IMR-90 (cell line): ENCODE data around the gene KMT2D. TPM values are rescaled to one million over a fixed set of nuclear protein-coding genes. Genes with fewer than 3 reads are reported as not detected.

ENCODE experiments used
- ATAC-seq: fragments of 200-7000 bp; cut with Tn5 transposase; 2 replicates; pipeline ENCODE4 v1.9.1; 2020; ENCODE audit warnings: low read depth, mild to moderate bottlenecking, moderate library complexity
- BruUV-seq: library from RNA; stranded (reverse); fragments of 400-500 nt; replicated peaks from 2 replicates; lab custom pipeline; 2021; lab: Mats Ljungman, UMichigan
- CTCF ChIA-PET: fragments of 300-600 bp; formaldehyde crosslinking; extraction: SDS; loops from one replicate; lab custom pipeline; 2021; ENCODE audit warnings: antibody characterized with exemption; lab: Yijun Ruan, JAX
- POLR2A ChIA-PET: fragments of 300-600 bp; sonication (Branson Sonifier 250); formaldehyde crosslinking; loops from one replicate; lab custom pipeline; 2022; ENCODE audit warnings: antibody characterized with exemption; ENCODE audit not compliant: unreplicated experiment; lab: Charles Lee
- DNase-seq: peaks from one replicate; pipeline ENCODE4 v3.0.0; 2013
- H2AFZ ChIP-seq: replicated peaks from 2 replicates; pipeline ENCODE3; 2013; ENCODE audit warnings: low read length, mild to moderate bottlenecking; ENCODE audit not compliant: poor library complexity
- H2AK5ac ChIP-seq: 2 replicates; pipeline ENCODE4 v1.6.1; 2013; ENCODE audit warnings: low read depth, low read length, inconsistent platforms
- H2AK9ac ChIP-seq: replicated peaks from 2 replicates; pipeline ENCODE3; 2013; ENCODE audit warnings: mild to moderate bottlenecking, low read depth, low read length, moderate library complexity; ENCODE audit not compliant: poor library complexity
- H2BK120ac ChIP-seq: 2 replicates; pipeline ENCODE4 v1.6.1; 2013; ENCODE audit warnings: low read depth, low read length, inconsistent platforms
- H2BK15ac ChIP-seq: 3 replicates; pipeline ENCODE4 v1.6.1; 2013; ENCODE audit warnings: low read depth, low read length, inconsistent platforms
- H2BK20ac ChIP-seq: 2 replicates; pipeline ENCODE4 v1.6.1; 2013; ENCODE audit warnings: low read depth, mild to moderate bottlenecking, inconsistent platforms, low read length, moderate library complexity
- H2BK5ac ChIP-seq: 2 replicates; pipeline ENCODE4 v1.6.1; 2013; ENCODE audit warnings: mild to moderate bottlenecking, low read depth, low read length, inconsistent platforms; ENCODE audit not compliant: poor library complexity, severe bottlenecking
- H3K14ac ChIP-seq: replicated peaks from 2 replicates; pipeline ENCODE4 v1.6.1; 2013; ENCODE audit warnings: low read depth, low read length, inconsistent platforms
- H3K18ac ChIP-seq: 2 replicates; pipeline ENCODE4 v1.6.1; 2013; ENCODE audit warnings: low read depth, low read length, control low read depth
- H3K23ac ChIP-seq: 2 replicates; pipeline ENCODE4 v1.6.1; 2013; ENCODE audit warnings: low read depth, low read length, inconsistent platforms
- H3K27ac ChIP-seq: 2 replicates; pipeline ENCODE4 v1.5.1; 2013; ENCODE audit warnings: mild to moderate bottlenecking, control low read depth, low read length; ENCODE audit not compliant: insufficient read depth
- H3K27me3 ChIP-seq: 2 replicates; pipeline ENCODE4 v1.6.1; 2013; ENCODE audit warnings: low read length; ENCODE audit not compliant: control insufficient read depth, insufficient read depth
- H3K36me3 ChIP-seq: 2 replicates; pipeline ENCODE4 v1.6.1; 2013; ENCODE audit warnings: low read length, mixed read lengths; ENCODE audit not compliant: control insufficient read depth, insufficient read depth
- H3K4ac ChIP-seq: 2 replicates; pipeline ENCODE4 v1.6.1; 2013; ENCODE audit warnings: low read depth, low read length, inconsistent platforms
- H3K4me1 ChIP-seq: 2 replicates; pipeline ENCODE4 v1.6.1; 2013; ENCODE audit warnings: low read length, mixed read lengths; ENCODE audit not compliant: control insufficient read depth, insufficient read depth
- H3K4me2 ChIP-seq: 2 replicates; pipeline ENCODE4 v1.6.1; 2013; ENCODE audit warnings: low read depth, mild to moderate bottlenecking, control low read depth, low read length, moderate library complexity
- H3K4me3 ChIP-seq: 2 replicates; pipeline ENCODE4 v1.5.1; 2013; ENCODE audit warnings: low read depth, mild to moderate bottlenecking, control low read depth, low read length, moderate library complexity; ENCODE audit not compliant: insufficient read depth
- H3K56ac ChIP-seq: 2 replicates; pipeline ENCODE4 v1.6.1; 2013; ENCODE audit warnings: low read length, inconsistent platforms; ENCODE audit not compliant: insufficient read depth; ENCODE audit errors: extremely low read depth
- H3K79me1 ChIP-seq, 2 experiments: 2 replicates each; pipeline ENCODE4 v1.6.1; 2013; ENCODE audit warnings: low read length in 2 of 2, inconsistent platforms in 1 of 2, low read depth in 1 of 2
- H3K9ac ChIP-seq: 2 replicates; pipeline ENCODE4 v1.6.1; 2013; ENCODE audit warnings: low read depth, low read length, control low read depth
- H3K9me1 ChIP-seq: 2 replicates; pipeline ENCODE4 v1.6.1; 2013; ENCODE audit warnings: low read length, inconsistent platforms; ENCODE audit not compliant: insufficient read depth
- H3K9me3 ChIP-seq: 2 replicates; pipeline ENCODE4 v1.6.1; 2013; ENCODE audit warnings: low read length; ENCODE audit not compliant: control insufficient read depth, insufficient read depth
- H4K20me1 ChIP-seq: 2 replicates; pipeline ENCODE4 v1.6.1; 2013; ENCODE audit warnings: low read length, inconsistent platforms; ENCODE audit not compliant: insufficient read depth
- H4K5ac ChIP-seq: 2 replicates; pipeline ENCODE4 v1.6.1; 2013; ENCODE audit warnings: mild to moderate bottlenecking, low read depth, low read length, control low read depth
- H4K8ac ChIP-seq, 2 experiments: 2 replicates each; pipeline ENCODE4 v1.6.1; 2013; ENCODE audit warnings: low read depth in 2 of 2, low read length in 2 of 2, control low read depth in 1 of 2, inconsistent platforms in 1 of 2
- H4K91ac ChIP-seq: 2 replicates; pipeline ENCODE4 v1.6.1; 2013; ENCODE audit warnings: low read depth, low read length, inconsistent platforms; ENCODE audit not compliant: insufficient read depth
- BHLHE40 ChIP-seq: fragments of 150-350 bp; IDR thresholded peaks from 2 replicates; pipeline ENCODE4 v1.6.1; 2016; ENCODE audit warnings: mild to moderate bottlenecking, low read depth, low read length
- CEBPB ChIP-seq: IDR thresholded peaks from 2 replicates; pipeline ENCODE4 v1.6.1; 2012; ENCODE audit warnings: low read depth, low read length, improper control_type of control experiment
- CHD1 ChIP-seq: IDR thresholded peaks from 2 replicates; pipeline ENCODE4 v1.6.1; 2012; ENCODE audit warnings: low read depth, low read length, improper control_type of control experiment
- CTCF ChIP-seq: conservative IDR thresholded peaks from 2 replicates; pipeline ENCODE4 v1.5.1; 2012; ENCODE audit warnings: mild to moderate bottlenecking, low read depth, low read length, improper control_type of control experiment
- FOS ChIP-seq: fragments of 150-350 bp; IDR thresholded peaks from 2 replicates; pipeline ENCODE4 v1.6.1; 2016; ENCODE audit warnings: low read depth, low read length
- MAFK ChIP-seq: IDR thresholded peaks from 2 replicates; pipeline ENCODE4 v1.6.1; 2012; ENCODE audit warnings: low read depth, low read length, improper control_type of control experiment
- MAZ ChIP-seq: IDR thresholded peaks from 2 replicates; pipeline ENCODE4 v1.6.1; 2012; ENCODE audit warnings: low read depth, mild to moderate bottlenecking, low read length, improper control_type of control experiment, moderate library complexity, borderline replicate concordance
- MXI1 ChIP-seq: IDR thresholded peaks from 2 replicates; pipeline ENCODE4 v1.6.1; 2012; ENCODE audit warnings: low read depth, mild to moderate bottlenecking, low read length, moderate library complexity, borderline replicate concordance
- NFE2L2 ChIP-seq: fragments of 150-350 bp; IDR thresholded peaks from 2 replicates; pipeline ENCODE4 v1.6.1; 2016; ENCODE audit warnings: low read depth, mild to moderate bottlenecking, low read length
- POLR2A ChIP-seq: IDR thresholded peaks from 2 replicates; pipeline ENCODE4 v1.6.1; 2012; ENCODE audit warnings: mild to moderate bottlenecking, low read depth, low read length
- RAD21 ChIP-seq: IDR thresholded peaks from 2 replicates; pipeline ENCODE4 v1.6.1; 2012; ENCODE audit warnings: low read length, improper control_type of control experiment
- RCOR1 ChIP-seq: IDR thresholded peaks from 2 replicates; pipeline ENCODE4 v1.6.1; 2012; ENCODE audit warnings: mild to moderate bottlenecking, low read length, improper control_type of control experiment; ENCODE audit not compliant: insufficient replicate concordance
- RFX5 ChIP-seq: IDR thresholded peaks from 2 replicates; pipeline ENCODE4 v1.8.0; 2012; ENCODE audit warnings: low read depth, mild to moderate bottlenecking, low read length, moderate library complexity
- SMC3 ChIP-seq: fragments of 150-350 bp; IDR thresholded peaks from 2 replicates; pipeline ENCODE4 v1.6.1; 2016; ENCODE audit warnings: low read depth, mild to moderate bottlenecking, antibody characterized with exemption, low read length, moderate library complexity
- USF2 ChIP-seq: fragments of 150-350 bp; IDR thresholded peaks from 2 replicates; pipeline ENCODE4 v1.6.1; 2017; ENCODE audit warnings: mild to moderate bottlenecking, antibody characterized with exemption, low read length, low read depth
- WGBS, 2 experiments: methylation state at CpG; one replicate each; pipeline versions ENCODE4 v1.1.5 to v1.1.7; 2013; ENCODE audit warnings: missing lambda C conversion rate in 2 of 2; ENCODE audit not compliant: insufficient read length in 1 of 2; ENCODE audit errors: extremely low coverage in 2 of 2; 5-methylcytosine and 5-hydroxymethylcytosine counted together
- dilution Hi-C: fragments of 300-500 bp; cut with HindIII; formaldehyde crosslinking; loops from one replicate; pipeline ENCODE4 v1.14.3; 2018; ENCODE audit warnings: low sequenced_read_pairs; ENCODE audit not compliant: unreplicated experiment
- in situ Hi-C: fragments of 300-500 bp; cut with MboI; formaldehyde crosslinking; loops from 3 replicates; pipeline ENCODE4 v1.14.3; 2019; ENCODE audit warnings: low sequenced_read_pairs, inconsistent platforms, mixed read lengths
- intact Hi-C: fragments of 100-400 bp; cut with micrococcal nuclease; formaldehyde crosslinking; loops from 2 replicates; pipeline ENCODE4 v1.10.0; 2022
- polyA plus RNA-seq, 3 experiments: library from polyadenylated mRNA; depleted of rRNA; stranded (reverse); fragments of >200 nt; gene quantifications; 2 replicates each; pipeline ENCODE4 v1.2.3, GENCODE V29; 2012; ENCODE audit warnings: low replicate concordance in 1 of 3
- total RNA-seq: library from RNA; depleted of rRNA; stranded (reverse); fragments of >200 nt; gene quantifications from 2 replicates; pipeline ENCODE4 v1.2.3, GENCODE V29; 2012
- TF ChIP-seq, protein P1 (sequence below): fragments of 150-350 bp; IDR thresholded peaks from 2 replicates; pipeline ENCODE4 v1.6.1; 2016; ENCODE audit warnings: low read depth, mild to moderate bottlenecking, low read length, moderate library complexity, borderline replicate concordance

The KMT2D gene
- total and polyA plus RNA-seq, 2 of the 4 experiments (the other 2 are of a cell fraction), result 6.6 to 25.2 TPM

DNA sequence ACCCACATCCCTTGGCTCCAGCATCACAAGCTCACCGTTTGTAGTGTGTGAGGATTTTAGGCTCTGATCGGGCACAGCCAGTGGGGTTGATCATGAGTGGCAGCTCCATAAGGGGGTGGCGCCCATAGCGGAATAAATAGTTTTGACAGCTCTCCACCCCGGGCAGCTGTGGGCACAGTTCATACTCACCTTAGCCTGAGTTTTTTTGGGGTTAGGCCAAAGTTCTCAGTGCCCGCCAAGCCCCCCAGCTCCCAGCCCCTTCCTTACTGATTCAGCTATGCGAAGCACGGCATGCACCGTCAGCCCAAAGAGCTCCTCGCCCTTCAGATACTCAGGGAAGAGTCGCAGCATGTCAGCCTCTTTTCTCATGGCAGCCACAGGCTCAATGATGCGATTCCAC, 36.1 kb downstream of the KMT2D start:
- H3K4me3 ChIP-seq, result no peak overlapping the region
- H3K4ac ChIP-seq, result no peak overlapping the region
- no peak overlapping the region for H2BK5ac ChIP-seq
- POLR2A ChIA-PET, result no interaction called here
- no peak overlapping the region for H2BK20ac ChIP-seq
- H4K5ac ChIP-seq, result no peak overlapping the region
- no peak for DNase-seq
- WGBS, 2 experiments, result 95% methylated on average over 6 of the region's 12 CpGs; no CpG with 5 or more reads in 1 of the 2 experiments
- no peak overlapping the region for H4K91ac ChIP-seq
- H3K56ac ChIP-seq, result no peak overlapping the region
- BruUV-seq, result no TSS peak
- no peaks in the 10 kb centered on the region for H3K27me3 ChIP-seq
- dilution Hi-C loops, result no loop called here
- H3K14ac ChIP-seq, result no peak overlapping the region
- H3K23ac ChIP-seq, result no peak overlapping the region
- no peak overlapping the region for H4K8ac ChIP-seq
- TF ChIP-seq USF2, result no peak
- no peak for TF ChIP-seq RFX5
- TF ChIP-seq MAZ, result no peak
- no peak for TF ChIP-seq BHLHE40
- TF ChIP-seq, protein P1, sequence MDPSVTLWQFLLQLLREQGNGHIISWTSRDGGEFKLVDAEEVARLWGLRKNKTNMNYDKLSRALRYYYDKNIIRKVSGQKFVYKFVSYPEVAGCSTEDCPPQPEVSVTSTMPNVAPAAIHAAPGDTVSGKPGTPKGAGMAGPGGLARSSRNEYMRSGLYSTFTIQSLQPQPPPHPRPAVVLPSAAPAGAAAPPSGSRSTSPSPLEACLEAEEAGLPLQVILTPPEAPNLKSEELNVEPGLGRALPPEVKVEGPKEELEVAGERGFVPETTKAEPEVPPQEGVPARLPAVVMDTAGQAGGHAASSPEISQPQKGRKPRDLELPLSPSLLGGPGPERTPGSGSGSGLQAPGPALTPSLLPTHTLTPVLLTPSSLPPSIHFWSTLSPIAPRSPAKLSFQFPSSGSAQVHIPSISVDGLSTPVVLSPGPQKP, result no peak
- no peak for TF ChIP-seq MAFK
- no peak for TF ChIP-seq FOS
- TF ChIP-seq POLR2A, result no peak
- TF ChIP-seq CHD1, result no peak
- no peak for TF ChIP-seq NFE2L2
- TF ChIP-seq RCOR1, result no peak
- no peak for TF ChIP-seq MXI1
- no peak for TF ChIP-seq RAD21
- TF ChIP-seq SMC3, result no peak
- TF ChIP-seq CEBPB, result no peak
- no peak for TF ChIP-seq CTCF
- H2BK15ac ChIP-seq, result no peak overlapping the region
- H3K27ac ChIP-seq, result no peak overlapping the region
- no peak overlapping the region for H3K9ac ChIP-seq
- no peak for ATAC-seq
- peaks cover 10% of the 10 kb centered on the region; the same call in 1 of the 2 replicates for H4K20me1 ChIP-seq
- peaks cover 73% of the 10 kb centered on the region for H3K36me3 ChIP-seq
- no peak overlapping the region for H3K18ac ChIP-seq
- peaks cover under 1% of the 10 kb centered on the region; the same call in 1 of the 2 replicates for H3K4me1 ChIP-seq
- no peak overlapping the region for H2AK9ac ChIP-seq
- no peak overlapping the region for H2BK120ac ChIP-seq
- no peak overlapping the region for H3K4me2 ChIP-seq
- H3K79me1 ChIP-seq, result peaks cover 19 to 42% of the 10 kb centered on the region in 2 experiments
- CTCF ChIA-PET, result no interaction called here
- in situ Hi-C loops, result no loop called here
- no peak overlapping the region for H2AFZ ChIP-seq
- no peaks in the 10 kb centered on the region for H3K9me1 ChIP-seq
- intact Hi-C loops, result no loop called here
- no peak overlapping the region for H2AK5ac ChIP-seq
- no peaks in the 10 kb centered on the region for H3K9me3 ChIP-seq
